Hematopoietic multipotent progenitor cell treated with erythropoietin and hydrocortisone succinate and interleukin-3 and kit ligand, for 6 days (in vitro differentiated cells): ENCODE data around the gene DGKE.

Experiments used
- DNase-seq: peaks from one replicate; pipeline ENCODE4 v3.0.0-alpha.2; 2015

Gene DGKE

DNA sequence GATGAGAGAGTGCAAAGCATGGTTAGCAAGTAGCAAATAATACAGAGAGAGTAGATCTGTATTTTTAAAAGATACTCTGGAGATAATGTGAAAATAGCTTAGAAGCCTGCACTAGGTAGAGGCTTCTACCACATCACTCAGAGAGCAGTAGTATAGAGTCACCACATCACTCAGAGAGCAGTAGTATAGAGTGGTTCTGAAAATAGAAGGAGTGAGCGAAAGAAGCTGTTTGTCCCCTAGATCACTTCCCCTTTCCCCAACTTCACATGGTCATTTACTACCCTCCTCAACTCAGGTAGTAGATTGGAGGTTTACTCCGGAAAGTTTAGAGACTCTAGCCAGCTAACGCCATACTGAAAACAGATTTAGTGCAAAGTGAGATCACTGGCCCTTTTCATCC is 17.1 kb downstream of the DGKE start:
- no peak for DNase-seq

- no peak for DNase-seq
Measured at GRCh38 chr17:56861899-56862298, 27.9 kb downstream of the DGKE start.

- no peak for DNase-seq
Measured at GRCh38 chr17:56863974-56864373, 30.0 kb downstream of the DGKE start.

- DNase-seq: no peak
Measured at GRCh38 chr17:56866076-56866475, 32.1 kb downstream of the DGKE start.

- peak; percentile 54 for DNase-seq
Measured at GRCh38 chr17:56866496-56866895, 32.5 kb downstream of the DGKE start.

DNA sequence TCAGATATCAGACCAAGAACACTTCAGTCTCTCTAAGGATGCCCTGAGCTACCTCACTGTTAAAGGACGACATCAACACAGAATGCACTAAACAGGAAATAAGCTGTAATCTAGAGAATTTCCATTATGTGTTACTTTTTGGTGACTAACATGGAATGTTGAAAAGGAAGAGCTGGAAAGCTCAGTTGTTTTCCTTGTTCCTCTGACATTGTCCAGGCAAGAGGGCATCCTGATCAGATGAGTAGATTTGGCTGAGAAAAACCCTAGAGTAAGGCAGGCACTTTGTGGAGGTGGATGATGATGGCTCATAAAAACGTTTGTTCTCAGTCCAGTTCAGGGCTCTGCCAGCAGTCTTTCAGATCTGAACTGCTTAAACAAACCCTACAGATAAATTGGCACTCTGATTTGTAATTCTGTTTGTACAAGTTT is 34.0 kb downstream of the DGKE start:
- DNase-seq: no peak

DNA sequence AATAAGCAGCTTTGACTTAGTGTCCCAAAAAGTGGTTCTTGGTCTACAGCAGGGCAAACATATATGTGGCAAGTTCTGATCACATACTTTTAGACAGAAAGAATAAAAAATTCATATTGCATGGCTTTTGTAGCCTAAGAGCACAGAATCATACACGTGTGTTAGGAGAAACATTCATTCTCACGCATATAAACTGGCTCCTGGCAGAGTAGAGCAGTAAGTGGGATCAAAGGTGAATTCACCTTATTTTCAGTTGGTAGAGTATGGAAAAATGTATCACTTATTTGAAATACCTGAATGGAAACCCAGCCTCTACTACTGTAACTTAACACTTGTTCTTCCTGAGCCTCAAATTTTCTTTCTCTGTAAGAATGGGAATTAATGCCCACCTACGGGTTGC is 34.8 kb downstream of the DGKE start:
- DNase-seq: no peak

GRCh38 chr17:56870081-56870651 is 36.2 kb downstream of the DGKE start:
- DNase-seq: no peak

DNA sequence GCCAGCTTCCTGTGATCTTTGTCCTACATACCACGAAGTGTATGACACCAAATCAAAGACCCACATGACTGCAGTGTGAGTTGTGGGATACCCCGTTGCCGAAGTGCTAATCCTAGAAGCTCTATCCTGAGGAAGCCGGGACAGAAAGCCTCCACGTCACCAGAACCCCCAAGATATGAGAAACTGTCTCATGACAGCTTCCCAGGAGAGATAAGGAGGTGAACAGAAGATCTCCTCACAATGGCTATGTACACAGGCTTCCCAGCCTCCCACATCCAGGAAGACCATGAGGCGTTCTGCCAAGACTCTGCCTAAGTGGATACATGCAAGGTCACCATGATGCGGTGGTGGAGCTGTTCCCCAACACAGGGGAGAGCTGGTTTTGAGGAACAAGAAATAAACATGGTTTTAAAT is 42.8 kb downstream of the DGKE start:
- DNase-seq: no peak

- DNase-seq: no peak
Measured at GRCh38 chr17:56879280-56879679, 45.3 kb downstream of the DGKE start.

DNA sequence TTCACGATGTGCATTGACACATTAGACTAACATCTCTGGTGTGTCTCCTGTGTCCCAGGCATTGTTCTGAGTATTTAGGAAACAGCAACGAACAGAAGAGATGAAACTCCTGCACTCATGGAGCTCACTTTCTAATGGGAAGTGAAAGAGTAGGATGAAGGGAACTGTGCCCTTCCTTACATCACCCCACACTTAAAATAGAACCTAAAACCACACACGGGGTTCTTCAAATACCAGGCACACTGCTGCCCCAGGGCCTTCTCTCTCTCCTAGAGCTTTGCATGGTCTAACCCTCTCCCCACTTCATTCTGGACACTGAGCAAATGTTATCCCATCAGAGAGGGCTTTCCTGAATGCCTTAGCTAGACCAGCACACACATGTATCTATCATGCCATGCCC is 46.2 kb downstream of the DGKE start:
- no peak for DNase-seq

DNA sequence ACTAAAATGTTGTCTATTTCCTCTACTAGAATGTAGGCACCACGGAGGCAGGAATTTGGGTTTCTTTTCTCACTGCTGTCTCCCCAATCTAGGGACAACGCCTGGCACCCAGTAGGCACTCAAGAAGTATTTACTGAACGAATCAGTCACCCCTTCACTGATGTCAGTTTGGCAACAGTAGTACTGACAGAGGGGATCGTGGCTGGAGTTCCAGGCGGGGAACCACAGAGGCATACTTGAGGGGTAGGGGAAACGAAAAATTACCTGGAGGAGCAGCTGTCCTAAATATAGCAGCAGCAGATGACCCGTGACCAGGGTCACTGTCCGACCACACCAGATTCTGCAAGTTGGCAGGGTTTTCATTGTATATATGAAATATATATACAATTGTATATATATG is 46.6 kb downstream of the DGKE start:
- DNase-seq: no peak

GRCh38 chr17:56881685-56882295 is 47.8 kb downstream of the DGKE start:
- no peak for DNase-seq

DNA sequence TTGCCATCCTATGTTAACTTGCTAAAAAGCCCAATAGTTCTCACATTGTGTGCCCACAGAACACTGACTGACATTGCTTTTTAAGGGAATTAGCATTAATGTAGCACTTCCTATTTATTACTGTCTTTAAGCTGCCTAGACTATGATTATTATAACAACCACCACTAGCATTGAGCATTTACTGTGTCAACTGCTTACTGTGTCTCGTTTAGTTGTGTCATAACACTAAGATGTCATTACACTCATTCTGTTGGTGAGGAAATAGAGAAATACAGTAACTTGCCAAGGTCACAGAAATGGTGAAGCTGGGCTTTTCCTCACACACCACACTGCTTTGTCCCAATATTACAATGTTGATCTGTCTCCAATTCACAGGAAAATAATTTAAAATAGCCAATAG is 49.7 kb downstream of the DGKE start:
- no peak for DNase-seq

DNA sequence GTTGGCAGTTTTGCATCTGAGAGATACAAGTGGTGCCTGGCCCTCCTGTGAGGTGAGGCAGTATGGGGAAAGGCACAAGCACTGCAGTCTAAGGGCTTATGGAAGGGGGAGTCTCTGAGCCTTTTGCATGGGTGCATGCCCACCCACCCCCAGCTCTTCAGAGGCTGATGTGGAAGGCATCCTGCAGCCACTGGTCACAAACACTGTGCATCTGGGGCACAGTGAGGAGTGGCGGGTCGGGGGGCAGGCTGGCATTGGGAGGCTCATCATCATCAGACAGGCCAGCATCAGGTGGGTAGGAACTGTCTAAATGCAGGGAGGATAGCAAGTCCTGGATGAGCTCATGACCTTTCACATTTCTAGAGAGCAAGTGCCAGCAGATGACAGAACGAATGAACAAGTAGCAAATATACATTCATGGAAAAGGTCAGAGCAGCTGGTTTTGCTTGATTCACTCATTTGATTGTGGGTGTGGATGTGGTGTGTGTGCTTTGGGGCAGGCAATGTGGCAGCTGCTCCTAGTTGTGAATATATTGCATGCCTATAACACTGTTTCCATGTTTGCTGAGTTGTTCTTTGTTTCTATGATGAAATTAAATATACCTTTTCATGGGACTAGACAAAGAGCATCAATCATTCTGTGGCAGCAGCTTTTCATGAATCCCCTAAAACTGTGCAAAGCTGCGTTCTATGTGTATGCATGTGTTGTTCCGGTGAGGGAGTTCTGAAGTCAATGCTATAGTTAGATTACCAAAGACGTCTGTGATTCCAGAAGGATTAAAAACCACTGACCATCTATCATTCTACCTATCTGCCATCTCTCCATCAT is 50.7 kb downstream of the DGKE start:
- no peak for DNase-seq

DNA sequence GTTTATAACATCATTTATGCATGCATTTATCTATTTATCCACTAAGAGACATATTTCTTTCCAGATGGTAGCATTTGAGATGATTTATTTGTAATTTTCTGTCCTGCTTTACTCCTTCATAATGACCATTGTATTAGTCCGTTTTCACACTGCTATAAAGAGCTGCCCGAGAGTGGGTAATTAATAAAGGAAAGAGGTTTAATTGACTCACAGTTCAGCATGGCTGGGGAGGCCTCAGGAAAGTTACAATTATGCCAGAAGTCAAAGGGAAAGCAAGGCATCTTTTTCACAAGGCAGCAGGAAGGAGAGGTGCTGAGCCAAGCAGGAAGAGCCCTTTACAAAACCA is 51.3 kb downstream of the DGKE start:
- DNase-seq: no peak

GRCh38 chr17:56886288-56886731 is 52.4 kb downstream of the DGKE start:
- no peak for DNase-seq

DNA sequence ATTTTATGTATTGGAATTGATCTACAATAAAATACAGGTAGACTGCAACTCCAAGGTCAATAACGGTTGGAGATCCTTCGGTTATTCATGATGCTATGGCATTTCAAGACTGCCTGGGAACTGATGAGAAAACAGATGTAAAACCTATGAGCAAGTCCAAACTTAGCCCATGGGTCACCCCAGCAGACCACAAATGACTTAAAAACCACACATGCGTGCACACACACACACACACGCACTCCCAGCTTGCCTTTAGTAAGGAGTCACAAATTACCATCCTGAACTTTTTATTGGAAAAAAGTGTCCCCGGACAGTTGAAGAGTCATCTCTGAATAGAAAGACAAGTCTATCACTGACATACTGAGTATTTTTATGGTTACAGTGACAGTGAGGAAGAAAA is 53.2 kb downstream of the DGKE start:
- DNase-seq: no peak

DNA sequence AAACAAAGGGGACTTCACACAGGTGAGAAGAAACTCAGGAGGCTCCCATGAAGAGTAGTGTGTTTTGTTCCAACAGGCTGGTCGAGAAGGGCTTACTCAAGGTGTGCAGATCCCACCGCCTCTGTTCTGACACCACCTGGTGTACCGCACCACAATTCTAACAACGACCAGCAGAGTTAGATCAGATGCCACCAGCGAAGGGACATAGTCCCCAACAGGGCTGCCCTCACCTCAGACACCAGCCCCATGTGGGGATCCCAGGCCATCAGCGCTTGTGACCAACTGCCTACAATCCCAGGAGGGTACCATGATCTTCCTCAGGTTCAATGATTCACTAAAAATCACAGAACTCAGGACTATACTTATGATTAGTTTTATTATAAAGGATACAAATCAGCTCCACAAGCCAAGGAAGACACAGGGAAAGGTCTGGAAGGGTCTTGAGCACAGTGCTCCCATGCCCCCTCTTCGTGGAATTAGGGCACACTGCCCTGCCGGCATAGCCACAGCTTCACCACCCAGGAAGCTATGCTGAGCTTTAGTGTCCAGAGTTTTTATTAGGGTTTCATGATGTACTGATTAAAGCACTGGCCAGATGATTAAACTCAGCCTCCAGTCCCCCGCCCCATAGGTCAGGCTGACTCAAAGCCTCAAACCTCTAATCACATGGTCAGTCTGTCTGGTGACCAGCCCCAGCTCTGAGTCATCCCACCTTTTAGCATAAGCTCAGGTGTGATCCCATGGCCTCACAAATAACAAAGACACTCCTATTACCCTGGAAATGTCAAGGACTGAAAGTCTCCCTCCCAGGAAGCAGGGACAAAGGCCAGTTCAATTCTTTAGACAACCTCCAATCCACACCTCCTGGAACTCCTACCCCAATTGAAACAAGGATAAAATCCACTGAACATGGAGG is 53.9 kb downstream of the DGKE start:
- DNase-seq: no peak

DNA sequence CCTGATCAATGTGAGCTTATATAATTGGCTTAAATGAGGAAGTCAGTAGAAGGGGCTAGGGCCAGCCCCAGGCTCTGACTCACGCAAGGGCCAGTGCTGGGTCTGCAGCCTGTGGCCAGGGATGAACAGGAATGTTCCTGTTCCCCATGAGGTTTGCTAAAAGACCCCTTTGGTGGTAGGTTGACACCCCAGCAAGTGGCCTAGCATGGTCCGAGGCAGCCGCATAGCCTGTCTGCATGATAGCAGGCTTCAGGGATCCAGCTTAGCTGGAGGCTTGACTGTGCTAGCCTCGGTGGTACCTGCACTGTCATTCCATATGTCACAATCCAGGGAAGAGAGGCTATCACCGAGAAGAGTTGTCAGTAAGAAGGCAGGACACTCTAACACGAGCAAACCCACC is 56.4 kb downstream of the DGKE start:
- DNase-seq: no peak

DNA sequence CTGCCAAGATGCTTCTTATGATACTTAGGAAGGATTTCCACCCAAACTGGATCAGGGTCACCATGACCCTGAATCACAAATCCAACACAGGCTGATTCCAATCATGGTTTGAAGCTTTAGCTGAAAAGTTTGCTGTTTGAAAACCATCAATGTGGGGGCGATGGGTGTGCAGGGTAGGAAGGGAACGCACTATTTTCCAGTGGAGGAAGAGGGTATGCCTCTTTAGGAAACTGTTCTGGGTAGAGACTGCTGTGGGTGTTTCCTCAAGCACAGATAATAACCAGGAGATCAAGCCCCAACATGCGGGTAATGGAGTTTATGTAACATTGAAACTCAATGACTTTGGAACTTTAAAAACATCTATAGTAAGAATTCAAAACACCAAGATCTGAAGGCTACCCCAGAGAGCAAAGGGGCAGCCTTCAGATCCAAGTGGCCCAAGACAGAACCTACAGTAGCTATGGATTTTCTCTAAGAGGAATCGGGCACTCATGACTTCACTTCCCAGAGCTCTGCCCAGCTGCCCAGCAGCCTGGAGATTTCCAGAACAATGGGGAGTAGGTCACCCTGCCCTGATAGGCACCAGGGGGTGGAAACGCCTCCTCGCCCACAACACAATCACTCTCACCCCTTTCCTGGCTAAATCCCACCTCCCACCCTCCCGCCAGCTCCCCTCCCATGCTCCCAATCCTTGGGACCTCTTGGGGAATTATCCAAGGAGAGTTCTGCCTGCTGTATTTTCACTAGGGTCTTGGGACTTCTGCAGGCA is 57.1 kb downstream of the DGKE start:
- DNase-seq: no peak

DNA sequence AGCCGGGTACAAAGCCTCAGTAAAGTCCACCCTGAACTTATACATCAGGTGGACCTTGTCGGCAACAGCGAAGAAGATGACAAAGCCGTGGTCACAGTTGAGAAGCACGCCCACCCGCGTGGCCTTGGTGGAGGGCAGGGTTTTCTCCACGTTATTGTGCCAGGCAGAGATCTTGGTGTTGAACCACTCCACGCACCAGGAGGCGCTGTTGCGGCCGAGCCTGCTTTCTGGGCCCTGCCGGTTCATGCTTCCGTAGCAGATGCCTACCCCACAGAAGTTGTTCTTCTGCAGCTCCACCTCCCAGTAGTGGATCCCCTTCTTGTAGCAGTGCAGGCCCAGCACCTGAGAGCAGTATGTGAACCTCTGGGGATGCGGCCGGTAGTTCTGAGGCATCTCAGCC is 57.8 kb downstream of the DGKE start:
- DNase-seq: peak; percentile 63

GRCh38 chr17:56892333-56892732 is 58.4 kb downstream of the DGKE start:
- DNase-seq: no peak
